NCI-H1105 (cell line): Measurements from ENCODE around the gene TXNL4A.

ENCODE experiments used
- DNase-seq: peaks from one replicate; lab custom pipeline; 2025; lab: John Stamatoyannopoulos, UW

Gene TXNL4A

GRCh38 chr18:79948719-79949411, 39.5 kb downstream of the TXNL4A start:
- no peak for DNase-seq

GRCh38 chr18:79947881-79948610, 40.3 kb downstream of the TXNL4A start:
- no peak for DNase-seq

- DNase-seq: no peak
Observed at GRCh38 chr18:79947054-79947755, 41.2 kb downstream of the TXNL4A start.

GRCh38 chr18:79945118-79946042, 43.0 kb downstream of the TXNL4A start:
- DNase-seq: no peak

- DNase-seq: no peak
Observed at GRCh38 chr18:79944746-79945117, 43.6 kb downstream of the TXNL4A start.

- no peak for DNase-seq
Observed at GRCh38 chr18:79944126-79944731, 44.1 kb downstream of the TXNL4A start.

- no peak for DNase-seq
Observed at GRCh38 chr18:79943608-79944125, 44.7 kb downstream of the TXNL4A start.

GRCh38 chr18:79942786-79943607, 45.4 kb downstream of the TXNL4A start:
- no peak for DNase-seq

GRCh38 chr18:79942211-79942610, 46.2 kb downstream of the TXNL4A start:
- DNase-seq: no peak

GRCh38 chr18:79941473-79942119, 46.8 kb downstream of the TXNL4A start:
- DNase-seq: no peak

- no peak for DNase-seq
Observed at GRCh38 chr18:79940814-79941472, 47.4 kb downstream of the TXNL4A start.

GRCh38 chr18:79940126-79940813, 48.1 kb downstream of the TXNL4A start:
- DNase-seq: no peak

GRCh38 chr18:79939096-79939495, 49.3 kb downstream of the TXNL4A start:
- no peak for DNase-seq

- no peak for DNase-seq
Observed at GRCh38 chr18:79938196-79938595, 50.2 kb downstream of the TXNL4A start.

GRCh38 chr18:79937103-79937860, 51.1 kb downstream of the TXNL4A start:
- no peak for DNase-seq

GRCh38 chr18:79936641-79937040, 51.7 kb downstream of the TXNL4A start:
- DNase-seq: no peak

GRCh38 chr18:79935925-79936324, 52.4 kb downstream of the TXNL4A start:
- DNase-seq: no peak

- no peak for DNase-seq
Observed at GRCh38 chr18:79935499-79935898, 52.9 kb downstream of the TXNL4A start.
